ENCODE results near the gene NEGR1. TPM values are rescaled to one million over a fixed set of nuclear protein-coding genes. Genes with fewer than 3 reads are reported as not detected.

NEGR1 gene
- total RNA-seq, 1 donor from 2014 or later: 8.6 TPM

- no peaks in the 10 kb centered on the region for H3K27me3 Mint-ChIP-seq (ENCODE audit: low read depth, unreplicated experiment)
- no peak overlapping the region for H3K4me3 ChIP-seq (ENCODE audit: insufficient read depth, low read depth, low read length)
- no peaks in the 10 kb centered on the region for H3K27me3 ChIP-seq (ENCODE audit: insufficient read depth, low read length)
- no peak overlapping the region for H3K27ac Mint-ChIP-seq (ENCODE audit: unreplicated experiment)
- FAIRE-seq (no peak), DNase-seq (ENCODE audit: low read depth) (no peak)
- H3K9me3 ChIP-seq (ENCODE audit: insufficient read depth, low read depth, low read length): no peaks in the 10 kb centered on the region
- no peak overlapping the region for H3K27ac ChIP-seq (ENCODE audit: low read depth, low read length)
- H2AFZ ChIP-seq (ENCODE audit: low read depth, low read length): no peak overlapping the region
- no peak overlapping the region for H3K4me3 Mint-ChIP-seq (ENCODE audit: unreplicated experiment)
- H3K9me3 Mint-ChIP-seq (ENCODE audit: unreplicated experiment): no peaks in the 10 kb centered on the region
- H3K4me1 Mint-ChIP-seq (ENCODE audit: low read depth, unreplicated experiment): peaks cover 3% of the 10 kb centered on the region
- H3K79me2 ChIP-seq (ENCODE audit: insufficient read depth, low read length): no peaks in the 10 kb centered on the region
- H4K20me1 ChIP-seq (ENCODE audit: insufficient read depth, low read length): no peaks in the 10 kb centered on the region
- no peaks in the 10 kb centered on the region for H3K36me3 ChIP-seq (ENCODE audit: insufficient read depth, low read length)
- no peak for TF ChIP-seq CTCF (IDR thresholded peaks at IDR 0.05; ENCODE audit: insufficient read depth, low read depth, low read length)
- no peak for TF ChIP-seq EZH2 (IDR thresholded peaks at IDR 0.05; ENCODE audit: insufficient read depth, low read length)
- H3K36me3 Mint-ChIP-seq (ENCODE audit: low read depth, unreplicated experiment): no peaks in the 10 kb centered on the region
- H3K4me2 ChIP-seq (ENCODE audit: low read length): no peak overlapping the region
- H3K9ac ChIP-seq (ENCODE audit: low read length): no peak overlapping the region
- no peaks in the 10 kb centered on the region for H3K4me1 ChIP-seq (ENCODE audit: insufficient read depth, low read length)
Measured at GRCh38 chr1:71781450-71781849, 500.9 kb downstream of the NEGR1 start.

GRCh38 chr1:71780681-71781080, 501.7 kb downstream of the NEGR1 start:
- Mint-ChIP-seq H3K4me3 (ENCODE audit: unreplicated experiment) (no peak overlapping the region), H3K27me3 (ENCODE audit: low read depth, unreplicated experiment) (no peaks in the 10 kb centered on the region), H3K27ac (ENCODE audit: unreplicated experiment) (no peak overlapping the region), H3K36me3 (ENCODE audit: low read depth, unreplicated experiment) (no peaks in the 10 kb centered on the region), H3K9me3 (ENCODE audit: unreplicated experiment) (no peaks in the 10 kb centered on the region), H3K4me1 (ENCODE audit: low read depth, unreplicated experiment) (peaks cover 3% of the 10 kb centered on the region)
- Histone ChIP-seq H3K4me3 (ENCODE audit: insufficient read depth, low read depth, low read length) (no peak overlapping the region), H4K20me1 (ENCODE audit: insufficient read depth, low read length) (no peaks in the 10 kb centered on the region), H3K4me2 (ENCODE audit: low read length) (no peak overlapping the region), H2AFZ (ENCODE audit: low read depth, low read length) (no peak overlapping the region), H3K27ac (ENCODE audit: low read depth, low read length) (no peak overlapping the region), H3K9ac (ENCODE audit: low read length) (no peak overlapping the region), H3K79me2 (ENCODE audit: insufficient read depth, low read length) (no peaks in the 10 kb centered on the region), H3K4me1 (ENCODE audit: insufficient read depth, low read length) (no peaks in the 10 kb centered on the region), H3K9me3 (ENCODE audit: insufficient read depth, low read depth, low read length) (no peaks in the 10 kb centered on the region), H3K27me3 (ENCODE audit: insufficient read depth, low read length) (no peaks in the 10 kb centered on the region), H3K36me3 (ENCODE audit: insufficient read depth, low read length) (no peaks in the 10 kb centered on the region)
- FAIRE-seq (no peak), DNase-seq (ENCODE audit: low read depth) (peak; percentile 15)
- TF ChIP-seq EZH2 (IDR thresholded peaks at IDR 0.05; ENCODE audit: insufficient read depth, low read length) (no peak), CTCF (IDR thresholded peaks at IDR 0.05; ENCODE audit: insufficient read depth, low read depth, low read length) (no peak)

- Histone ChIP-seq H3K9ac (ENCODE audit: low read length) (no peak overlapping the region), H3K4me1 (ENCODE audit: insufficient read depth, low read length) (no peaks in the 10 kb centered on the region), H3K27ac (ENCODE audit: low read depth, low read length) (no peak overlapping the region), H3K79me2 (ENCODE audit: insufficient read depth, low read length) (no peaks in the 10 kb centered on the region), H3K36me3 (ENCODE audit: insufficient read depth, low read length) (no peaks in the 10 kb centered on the region), H3K4me2 (ENCODE audit: low read length) (no peak overlapping the region), H4K20me1 (ENCODE audit: insufficient read depth, low read length) (no peaks in the 10 kb centered on the region), H2AFZ (ENCODE audit: low read depth, low read length) (no peak overlapping the region), H3K27me3 (ENCODE audit: insufficient read depth, low read length) (no peaks in the 10 kb centered on the region), H3K9me3 (ENCODE audit: insufficient read depth, low read depth, low read length) (no peaks in the 10 kb centered on the region), H3K4me3 (ENCODE audit: insufficient read depth, low read depth, low read length) (no peak overlapping the region)
- no peak for FAIRE-seq
- Mint-ChIP-seq H3K9me3 (ENCODE audit: unreplicated experiment) (no peaks in the 10 kb centered on the region), H3K36me3 (ENCODE audit: low read depth, unreplicated experiment) (no peaks in the 10 kb centered on the region), H3K4me1 (ENCODE audit: low read depth, unreplicated experiment) (peaks cover 3% of the 10 kb centered on the region), H3K27ac (ENCODE audit: unreplicated experiment) (no peak overlapping the region), H3K4me3 (ENCODE audit: unreplicated experiment) (no peak overlapping the region), H3K27me3 (ENCODE audit: low read depth, unreplicated experiment) (no peaks in the 10 kb centered on the region)
- TF ChIP-seq EZH2 (IDR thresholded peaks at IDR 0.05; ENCODE audit: insufficient read depth, low read length) (no peak), CTCF (IDR thresholded peaks at IDR 0.05; ENCODE audit: insufficient read depth, low read depth, low read length) (no peak)
- no peak for DNase-seq (ENCODE audit: low read depth)
Measured at GRCh38 chr1:71778940-71779339, 503.4 kb downstream of the NEGR1 start.
